DLD1 (cell line): ENCODE measurements around the gene CDH4.

Experiments
- in situ Hi-C: cut with HindIII; loops from 2 replicates; pipeline ENCODE4 v1.10.0; 2017; ENCODE audit warnings: low sequenced_read_pairs

The CDH4 gene

GRCh38 chr20:61661025-61661424 is 409.0 kb downstream of the CDH4 start:
- in situ Hi-C loops: no loop called here

GRCh38 chr20:61661583-61661982 is 409.5 kb downstream of the CDH4 start:
- in situ Hi-C loops: no loop called here

GRCh38 chr20:61662226-61662967 is 410.3 kb downstream of the CDH4 start:
- in situ Hi-C loops: no loop called here

GRCh38 chr20:61662968-61663331 is 410.9 kb downstream of the CDH4 start:
- in situ Hi-C loops: no loop called here

- in situ Hi-C loops: no loop called here
These were observed 411.7 kb downstream of the CDH4 start for GRCh38 chr20:61663521-61664425.

- in situ Hi-C loops: no loop called here
These were observed 412.7 kb downstream of the CDH4 start for GRCh38 chr20:61664556-61665320.

- in situ Hi-C loops: no loop called here
These were observed 413.7 kb downstream of the CDH4 start for GRCh38 chr20:61665528-61666470.

GRCh38 chr20:61666471-61666832 is 414.4 kb downstream of the CDH4 start:
- in situ Hi-C loops: no loop called here

GRCh38 chr20:61667056-61667792 is 415.2 kb downstream of the CDH4 start:
- in situ Hi-C loops: no loop called here

GRCh38 chr20:61668065-61668650 is 416.1 kb downstream of the CDH4 start:
- in situ Hi-C loops: no loop called here

- in situ Hi-C loops: no loop called here
These were observed 416.9 kb downstream of the CDH4 start for GRCh38 chr20:61668771-61669503.

- in situ Hi-C loops: no loop called here
These were observed 418.2 kb downstream of the CDH4 start for GRCh38 chr20:61670274-61670673.

GRCh38 chr20:61671559-61671958 is 419.5 kb downstream of the CDH4 start:
- in situ Hi-C loops: no loop called here

GRCh38 chr20:61673152-61673847 is 421.2 kb downstream of the CDH4 start:
- in situ Hi-C loops: no loop called here

- in situ Hi-C loops: no loop called here
These were observed 422.1 kb downstream of the CDH4 start for GRCh38 chr20:61674121-61674520.

GRCh38 chr20:61674688-61675087 is 422.6 kb downstream of the CDH4 start:
- in situ Hi-C loops: no loop called here

GRCh38 chr20:61677928-61678327 is 425.9 kb downstream of the CDH4 start:
- in situ Hi-C loops: no loop called here

- in situ Hi-C loops: no loop called here
These were observed 426.4 kb downstream of the CDH4 start for GRCh38 chr20:61678437-61678836.
